Measurements from ENCODE around the gene CEP72.

Gene CEP72

GRCh38 chr5:639253-639530, 27.1 kb downstream of the CEP72 start:
- ATAC-seq: no peak

GRCh38 chr5:639584-640213, 27.6 kb downstream of the CEP72 start:
- no peak for ATAC-seq
- TF ChIP-seq TSHZ2 (CRISPR knock-in tag; IDR thresholded peaks at IDR 0.05) (no peak), TOX (CRISPR knock-in tag; IDR thresholded peaks at IDR 0.05; ENCODE audit: borderline replicate concordance) (no peak), SNAI2 (CRISPR knock-in tag; IDR thresholded peaks at IDR 0.05) (no peak), RARB (CRISPR knock-in tag; IDR thresholded peaks at IDR 0.05) (no peak), PPARA (CRISPR knock-in tag; IDR thresholded peaks at IDR 0.05; ENCODE audit: borderline replicate concordance) (no peak), OSR1 (CRISPR knock-in tag; IDR thresholded peaks at IDR 0.05) (no peak), ZC3H10 (CRISPR knock-in tag; IDR thresholded peaks at IDR 0.05) (no peak), ZFP3 (CRISPR knock-in tag; IDR thresholded peaks at IDR 0.05) (no peak)
- TF ChIP-seq, protein P1, sequence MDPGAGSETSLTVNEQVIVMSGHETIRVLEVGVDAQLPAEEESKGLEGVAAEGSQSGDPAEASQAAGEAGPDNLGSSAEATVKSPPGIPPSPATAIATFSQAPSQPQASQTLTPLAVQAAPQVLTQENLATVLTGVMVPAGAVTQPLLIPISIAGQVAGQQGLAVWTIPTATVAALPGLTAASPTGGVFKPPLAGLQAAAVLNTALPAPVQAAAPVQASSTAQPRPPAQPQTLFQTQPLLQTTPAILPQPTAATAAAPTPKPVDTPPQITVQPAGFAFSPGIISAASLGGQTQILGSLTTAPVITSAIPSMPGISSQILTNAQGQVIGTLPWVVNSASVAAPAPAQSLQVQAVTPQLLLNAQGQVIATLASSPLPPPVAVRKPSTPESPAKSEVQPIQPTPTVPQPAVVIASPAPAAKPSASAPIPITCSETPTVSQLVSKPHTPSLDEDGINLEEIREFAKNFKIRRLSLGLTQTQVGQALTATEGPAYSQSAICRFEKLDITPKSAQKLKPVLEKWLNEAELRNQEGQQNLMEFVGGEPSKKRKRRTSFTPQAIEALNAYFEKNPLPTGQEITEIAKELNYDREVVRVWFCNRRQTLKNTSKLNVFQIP (CRISPR knock-in tag; IDR thresholded peaks at IDR 0.05; ENCODE audit: borderline replicate concordance, low read depth): no peak
- TF ChIP-seq, protein P2, sequence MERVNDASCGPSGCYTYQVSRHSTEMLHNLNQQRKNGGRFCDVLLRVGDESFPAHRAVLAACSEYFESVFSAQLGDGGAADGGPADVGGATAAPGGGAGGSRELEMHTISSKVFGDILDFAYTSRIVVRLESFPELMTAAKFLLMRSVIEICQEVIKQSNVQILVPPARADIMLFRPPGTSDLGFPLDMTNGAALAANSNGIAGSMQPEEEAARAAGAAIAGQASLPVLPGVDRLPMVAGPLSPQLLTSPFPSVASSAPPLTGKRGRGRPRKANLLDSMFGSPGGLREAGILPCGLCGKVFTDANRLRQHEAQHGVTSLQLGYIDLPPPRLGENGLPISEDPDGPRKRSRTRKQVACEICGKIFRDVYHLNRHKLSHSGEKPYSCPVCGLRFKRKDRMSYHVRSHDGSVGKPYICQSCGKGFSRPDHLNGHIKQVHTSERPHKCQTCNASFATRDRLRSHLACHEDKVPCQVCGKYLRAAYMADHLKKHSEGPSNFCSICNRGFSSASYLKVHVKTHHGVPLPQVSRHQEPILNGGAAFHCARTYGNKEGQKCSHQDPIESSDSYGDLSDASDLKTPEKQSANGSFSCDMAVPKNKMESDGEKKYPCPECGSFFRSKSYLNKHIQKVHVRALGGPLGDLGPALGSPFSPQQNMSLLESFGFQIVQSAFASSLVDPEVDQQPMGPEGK (CRISPR knock-in tag; IDR thresholded peaks at IDR 0.05; ENCODE audit: borderline replicate concordance): no peak

More at GRCh38 chr5:639253-639530, 27.1 kb downstream of the CEP72 start:
- TF ChIP-seq OSR1 (CRISPR knock-in tag; IDR thresholded peaks at IDR 0.05) (no peak), ESRRG (CRISPR knock-in tag; IDR thresholded peaks at IDR 0.05) (no peak), ZFP30 (CRISPR knock-in tag; IDR thresholded peaks at IDR 0.05) (no peak), TOX (CRISPR knock-in tag; IDR thresholded peaks at IDR 0.05; ENCODE audit: borderline replicate concordance) (no peak)

GRCh38 chr5:640461-641330, 28.6 kb downstream of the CEP72 start:
- TF ChIP-seq, protein P1 (CRISPR knock-in tag; IDR thresholded peaks at IDR 0.05; ENCODE audit: borderline replicate concordance, low read depth): no peak
- TF ChIP-seq, protein P3, sequence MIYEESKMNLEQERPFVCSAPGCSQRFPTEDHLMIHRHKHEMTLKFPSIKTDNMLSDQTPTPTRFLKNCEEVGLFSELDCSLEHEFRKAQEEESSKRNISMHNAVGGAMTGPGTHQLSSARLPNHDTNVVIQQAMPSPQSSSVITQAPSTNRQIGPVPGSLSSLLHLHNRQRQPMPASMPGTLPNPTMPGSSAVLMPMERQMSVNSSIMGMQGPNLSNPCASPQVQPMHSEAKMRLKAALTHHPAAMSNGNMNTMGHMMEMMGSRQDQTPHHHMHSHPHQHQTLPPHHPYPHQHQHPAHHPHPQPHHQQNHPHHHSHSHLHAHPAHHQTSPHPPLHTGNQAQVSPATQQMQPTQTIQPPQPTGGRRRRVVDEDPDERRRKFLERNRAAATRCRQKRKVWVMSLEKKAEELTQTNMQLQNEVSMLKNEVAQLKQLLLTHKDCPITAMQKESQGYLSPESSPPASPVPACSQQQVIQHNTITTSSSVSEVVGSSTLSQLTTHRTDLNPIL (CRISPR knock-in tag; IDR thresholded peaks at IDR 0.05; ENCODE audit: low read depth): no peak
- TF ChIP-seq ZFP3 (CRISPR knock-in tag; IDR thresholded peaks at IDR 0.05) (no peak), CSDC2 (CRISPR knock-in tag; IDR thresholded peaks at IDR 0.05) (no peak), ZC3H10 (CRISPR knock-in tag; IDR thresholded peaks at IDR 0.05) (no peak)
- ATAC-seq: no peak

- ATAC-seq: no peak
- TF ChIP-seq GLIS3 (CRISPR knock-in tag; IDR thresholded peaks at IDR 0.05) (no peak), TCF4 (CRISPR knock-in tag; IDR thresholded peaks at IDR 0.05; ENCODE audit: borderline replicate concordance) (no peak), SNAI2 (CRISPR knock-in tag; IDR thresholded peaks at IDR 0.05) (no peak), OSR1 (CRISPR knock-in tag; IDR thresholded peaks at IDR 0.05) (no peak), ARNTL (CRISPR knock-in tag; IDR thresholded peaks at IDR 0.05; ENCODE audit: borderline replicate concordance, low read depth) (no peak), ZNF565 (CRISPR knock-in tag; conservative IDR thresholded peaks at IDR 0.05; ENCODE audit: low read depth) (no peak)
- TF ChIP-seq, protein P1 (CRISPR knock-in tag; IDR thresholded peaks at IDR 0.05; ENCODE audit: borderline replicate concordance, low read depth): no peak
- TF ChIP-seq, protein P4, sequence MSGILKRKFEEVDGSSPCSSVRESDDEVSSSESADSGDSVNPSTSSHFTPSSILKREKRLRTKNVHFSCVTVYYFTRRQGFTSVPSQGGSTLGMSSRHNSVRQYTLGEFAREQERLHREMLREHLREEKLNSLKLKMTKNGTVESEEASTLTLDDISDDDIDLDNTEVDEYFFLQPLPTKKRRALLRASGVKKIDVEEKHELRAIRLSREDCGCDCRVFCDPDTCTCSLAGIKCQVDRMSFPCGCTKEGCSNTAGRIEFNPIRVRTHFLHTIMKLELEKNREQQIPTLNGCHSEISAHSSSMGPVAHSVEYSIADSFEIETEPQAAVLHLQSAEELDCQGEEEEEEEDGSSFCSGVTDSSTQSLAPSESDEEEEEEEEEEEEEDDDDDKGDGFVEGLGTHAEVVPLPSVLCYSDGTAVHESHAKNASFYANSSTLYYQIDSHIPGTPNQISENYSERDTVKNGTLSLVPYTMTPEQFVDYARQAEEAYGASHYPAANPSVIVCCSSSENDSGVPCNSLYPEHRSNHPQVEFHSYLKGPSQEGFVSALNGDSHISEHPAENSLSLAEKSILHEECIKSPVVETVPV (CRISPR knock-in tag; IDR thresholded peaks at IDR 0.05): no peak
Measured at GRCh38 chr5:641331-641765, 29.2 kb downstream of the CEP72 start.

Data from SK-N-SH treated with all-trans-retinoic acid at 6 μM for 48 hours (cell line).